Sigmoid colon (tissue), 4 donors: ENCODE measurements around the gene AP4E1.

ENCODE experiments used
- POLR2A ChIP-seq, 2 donors: fragments of 450-650 bp; IDR thresholded peaks; one replicate each; pipeline ENCODE4 v1.6.1; 2016; ENCODE audit warnings: antibody characterized with exemption in 2 of 2, mild to moderate bottlenecking in 2 of 2, moderate library complexity in 2 of 2
- POLR2AphosphoS5 ChIP-seq, 4 donors: sonication (generic); formaldehyde crosslinking; IDR thresholded peaks; one replicate each; pipeline ENCODE4 v1.6.1; 2017; ENCODE audit warnings: antibody characterized with exemption in 4 of 4
- TF ChIP-seq, protein P1 (sequence below), 4 experiments: fragments of 450-650 bp in 3 of 4; fragments of 200-600 bp in 1 of 4; IDR thresholded peaks; one replicate each; pipeline ENCODE4 v1.5.1; 2016 to 2019; ENCODE audit warnings: antibody characterized with exemption in 4 of 4, mild to moderate bottlenecking in 3 of 4, moderate library complexity in 2 of 4

DNA sequence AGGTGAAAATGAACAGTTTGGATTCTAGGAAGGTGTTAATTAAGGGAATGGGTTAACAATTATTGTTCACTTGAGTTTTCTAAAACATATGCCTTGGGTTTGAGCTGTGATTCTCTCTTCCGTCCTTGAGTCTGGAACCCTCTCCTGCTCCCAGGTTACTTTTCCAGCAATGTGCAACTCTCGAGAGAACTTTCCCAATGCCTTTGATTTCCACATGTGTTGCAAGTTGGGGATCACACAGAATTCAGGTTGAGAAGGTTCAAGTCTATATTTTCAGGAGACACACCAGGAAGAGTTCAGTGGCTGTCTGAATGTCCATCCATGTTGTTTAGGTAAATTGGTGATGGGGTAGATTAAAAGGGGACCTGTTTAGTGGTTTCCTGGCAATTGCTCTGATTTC, 137.5 kb downstream of the AP4E1 start:
- TF ChIP-seq, protein P1, sequence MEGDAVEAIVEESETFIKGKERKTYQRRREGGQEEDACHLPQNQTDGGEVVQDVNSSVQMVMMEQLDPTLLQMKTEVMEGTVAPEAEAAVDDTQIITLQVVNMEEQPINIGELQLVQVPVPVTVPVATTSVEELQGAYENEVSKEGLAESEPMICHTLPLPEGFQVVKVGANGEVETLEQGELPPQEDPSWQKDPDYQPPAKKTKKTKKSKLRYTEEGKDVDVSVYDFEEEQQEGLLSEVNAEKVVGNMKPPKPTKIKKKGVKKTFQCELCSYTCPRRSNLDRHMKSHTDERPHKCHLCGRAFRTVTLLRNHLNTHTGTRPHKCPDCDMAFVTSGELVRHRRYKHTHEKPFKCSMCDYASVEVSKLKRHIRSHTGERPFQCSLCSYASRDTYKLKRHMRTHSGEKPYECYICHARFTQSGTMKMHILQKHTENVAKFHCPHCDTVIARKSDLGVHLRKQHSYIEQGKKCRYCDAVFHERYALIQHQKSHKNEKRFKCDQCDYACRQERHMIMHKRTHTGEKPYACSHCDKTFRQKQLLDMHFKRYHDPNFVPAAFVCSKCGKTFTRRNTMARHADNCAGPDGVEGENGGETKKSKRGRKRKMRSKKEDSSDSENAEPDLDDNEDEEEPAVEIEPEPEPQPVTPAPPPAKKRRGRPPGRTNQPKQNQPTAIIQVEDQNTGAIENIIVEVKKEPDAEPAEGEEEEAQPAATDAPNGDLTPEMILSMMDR (IDR thresholded peaks at IDR 0.05) = no peak
- TF ChIP-seq POLR2A (IDR thresholded peaks at IDR 0.05) (no peak), POLR2AphosphoS5 (IDR thresholded peaks at IDR 0.05) (no peak)
